DMS53 treated with DMSO at 0.1 percent for 48 hours (cell line): Measurements from ENCODE around the gene HGS.

Experiments
- DNase-seq: peaks from one replicate; lab custom pipeline; 2025; ENCODE audit not compliant: unreplicated experiment; lab: John Stamatoyannopoulos, UW

Gene HGS

DNA sequence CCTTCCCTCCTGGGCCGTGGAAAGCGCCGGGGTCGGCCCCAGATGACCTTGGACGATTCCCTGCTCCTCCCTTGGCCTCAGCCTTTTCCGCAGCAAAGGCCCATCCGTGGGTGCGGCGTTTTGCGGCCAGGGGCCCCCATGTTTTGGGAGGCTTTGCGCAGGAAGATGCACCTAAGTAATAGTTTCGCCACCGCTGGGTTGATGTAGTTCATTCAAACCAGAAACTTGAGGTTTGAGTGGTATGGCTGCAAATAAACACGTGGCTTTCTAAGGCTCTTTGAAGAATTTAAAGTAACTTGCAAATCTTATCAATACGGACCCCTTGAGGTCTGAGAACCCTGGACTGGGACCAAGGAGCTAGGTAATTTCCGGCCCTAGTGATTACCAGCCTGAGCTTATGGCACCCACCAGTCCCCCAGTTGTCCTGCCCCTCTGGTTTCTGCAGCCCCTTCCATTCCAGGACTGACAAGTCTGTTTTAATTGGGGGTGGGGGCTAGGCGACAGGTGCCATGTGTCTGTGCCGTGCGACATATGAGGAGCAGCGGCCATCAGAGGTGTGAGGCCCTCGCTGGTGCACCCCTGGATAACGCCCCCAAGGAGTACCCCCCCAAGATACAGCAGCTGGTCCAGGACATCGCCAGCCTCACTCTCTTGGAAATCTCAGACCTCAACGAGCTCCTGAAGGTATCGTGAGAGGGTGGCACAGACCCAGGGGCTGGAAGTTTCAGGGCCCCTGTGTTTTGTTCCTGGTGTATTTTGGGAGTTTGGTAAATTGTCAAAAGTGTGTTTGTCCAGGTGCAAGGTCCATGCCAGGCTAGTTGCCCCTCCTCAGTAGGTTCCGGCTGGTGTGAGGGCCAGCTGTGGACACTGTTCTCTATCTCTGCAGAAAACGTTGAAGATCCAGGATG is 20.2 kb downstream of the HGS start:
- no peak for DNase-seq

- no peak for DNase-seq
Measured at GRCh38 chr17:81705518-81706231, 21.9 kb downstream of the HGS start.

DNA sequence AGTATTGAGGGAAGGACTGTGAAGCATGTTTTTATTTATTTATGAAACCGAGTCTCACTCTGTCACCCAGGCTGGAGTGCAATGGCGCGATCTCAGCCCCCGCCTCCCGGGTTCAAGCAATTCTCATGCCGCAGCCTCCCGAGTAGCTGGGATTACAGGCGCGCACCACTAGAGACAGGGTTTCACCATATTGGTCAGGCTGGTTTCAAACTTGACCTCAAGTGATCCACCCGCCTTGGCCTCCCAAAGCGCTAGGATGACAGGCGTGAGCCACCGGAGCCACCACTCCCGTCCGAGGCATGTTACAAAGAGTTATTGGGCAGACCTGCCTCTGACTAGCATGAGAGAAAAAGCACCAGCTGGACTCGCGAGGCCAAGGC is 22.4 kb downstream of the HGS start:
- DNase-seq, result no peak

- no peak for DNase-seq
Measured at GRCh38 chr17:81706757-81707624, 23.2 kb downstream of the HGS start.

DNA sequence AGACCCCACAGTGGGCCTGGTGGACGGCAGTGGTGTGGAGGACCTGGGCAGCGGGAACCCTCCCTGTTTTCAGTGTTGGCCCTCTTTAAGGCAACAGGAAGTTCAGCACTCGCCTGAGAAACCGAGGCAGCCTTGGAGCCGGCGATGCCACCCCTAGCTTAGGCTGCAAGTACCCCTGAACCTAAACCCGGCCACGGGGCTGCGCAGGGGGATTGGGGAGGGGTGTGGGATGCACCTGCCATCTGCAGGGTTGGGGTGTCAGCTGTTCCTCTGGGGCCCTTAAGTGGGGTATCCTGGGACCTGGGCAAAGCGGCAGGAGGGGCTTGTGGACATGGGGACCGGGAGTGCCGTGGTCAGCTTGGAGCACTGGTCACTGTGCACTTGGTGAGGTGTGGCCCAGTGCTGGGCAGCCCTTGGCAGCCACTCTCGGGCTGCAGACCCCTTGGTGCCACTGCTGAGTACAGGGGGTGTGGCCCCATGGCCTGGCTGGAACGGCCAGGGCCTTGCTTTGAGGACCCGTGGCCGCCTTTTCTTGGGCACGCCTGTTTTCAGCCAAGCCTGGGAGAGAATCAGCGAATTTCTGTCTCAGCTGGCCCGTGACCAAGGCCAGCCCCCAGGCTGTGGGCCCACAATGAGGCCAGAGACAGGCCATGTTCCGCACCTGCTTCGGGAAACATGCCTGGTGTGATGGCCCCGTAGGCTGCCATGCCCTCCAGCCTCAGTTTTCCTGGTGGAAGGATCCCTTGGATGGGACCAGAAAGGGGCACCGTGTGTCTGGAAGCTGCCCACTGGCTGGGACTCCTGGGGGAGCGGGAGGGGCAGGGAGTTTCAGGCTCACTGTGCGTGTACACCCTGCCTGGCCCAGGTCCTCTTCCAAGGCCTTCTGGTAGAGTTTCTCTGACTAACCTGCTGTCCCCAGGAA is 24.2 kb downstream of the HGS start:
- no peak for DNase-seq

DNA sequence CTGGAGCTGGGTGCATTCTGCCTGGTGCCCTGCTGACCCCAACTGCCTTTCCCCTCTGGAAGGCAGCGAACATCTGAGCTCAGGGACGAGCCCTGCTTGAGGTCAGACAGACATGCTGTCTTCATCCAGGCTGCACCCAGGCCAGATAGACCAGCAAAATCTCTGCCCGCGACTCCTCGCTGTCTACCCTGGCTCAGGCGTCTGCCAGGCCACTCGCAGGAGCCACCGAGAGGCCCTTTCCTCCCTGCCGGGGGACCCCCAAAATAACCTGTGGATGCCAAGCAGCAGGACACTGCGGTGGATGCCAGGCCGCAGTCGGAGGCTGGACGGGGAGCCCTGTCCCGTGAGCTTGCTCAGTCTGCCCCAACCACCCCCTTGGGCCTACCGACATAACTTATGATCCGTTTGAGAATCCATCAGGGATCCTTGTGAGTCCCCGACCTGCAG is 25.0 kb downstream of the HGS start:
- no peak for DNase-seq

- peak; percentile 45 for DNase-seq
Measured at GRCh38 chr17:81710514-81711308, 26.9 kb downstream of the HGS start.

GRCh38 chr17:81711814-81712467 is 28.1 kb downstream of the HGS start, which contains the start of gene SLC25A10:
TSS of gene SLC25A10 (plus strand) at chr17:81712284. CDS start at chr17:81712427, 143 bp downstream.
- DNase-seq, result peak; percentile 73

- DNase-seq, result no peak
Measured at GRCh38 chr17:81712468-81713003, 28.7 kb downstream of the HGS start.

- no peak for DNase-seq
Measured at GRCh38 chr17:81713004-81713555, 29.3 kb downstream of the HGS start.

DNA sequence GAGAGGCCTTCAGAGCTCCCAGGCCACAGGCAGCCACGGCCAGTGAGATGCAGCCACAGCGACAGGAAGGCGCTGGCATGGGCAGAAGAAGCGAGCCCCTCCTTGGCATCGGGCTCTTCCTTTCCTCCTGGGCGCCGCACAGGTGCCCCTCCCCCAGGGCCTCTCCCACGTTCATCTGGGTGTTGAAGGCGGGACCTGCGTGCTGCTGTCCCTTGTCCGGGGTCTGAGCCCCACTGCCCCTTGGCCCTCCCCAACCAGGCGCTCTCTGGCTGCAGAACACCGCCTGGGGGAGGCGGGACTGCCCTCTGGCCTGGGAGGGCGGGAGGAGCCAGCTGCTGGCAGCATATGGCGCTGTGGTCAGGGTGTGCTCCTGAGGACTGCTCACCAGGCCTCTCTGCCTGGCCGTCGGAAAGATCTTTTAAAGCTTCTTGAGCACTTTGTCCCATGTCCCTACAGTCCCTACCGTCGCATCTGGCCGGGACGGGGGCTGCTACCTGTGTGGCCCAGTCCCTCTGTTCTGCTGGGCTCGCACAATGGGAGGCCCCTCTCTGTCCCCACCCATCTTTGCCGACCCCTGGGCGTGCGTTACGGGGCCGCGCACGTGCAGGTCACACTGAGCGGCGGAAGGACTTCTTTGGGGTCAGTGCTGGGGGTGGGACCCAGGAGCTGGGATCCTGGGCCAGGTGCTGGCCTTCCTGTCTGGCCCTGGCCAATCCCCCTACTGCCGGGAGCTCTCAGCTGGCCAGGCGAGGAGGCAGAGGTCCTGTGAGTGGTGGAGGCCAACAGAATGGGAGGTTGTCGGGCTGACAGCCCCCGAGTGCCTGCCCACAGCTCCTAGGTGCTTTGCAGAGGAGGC is 30.0 kb downstream of the HGS start:
- DNase-seq, result no peak

DNA sequence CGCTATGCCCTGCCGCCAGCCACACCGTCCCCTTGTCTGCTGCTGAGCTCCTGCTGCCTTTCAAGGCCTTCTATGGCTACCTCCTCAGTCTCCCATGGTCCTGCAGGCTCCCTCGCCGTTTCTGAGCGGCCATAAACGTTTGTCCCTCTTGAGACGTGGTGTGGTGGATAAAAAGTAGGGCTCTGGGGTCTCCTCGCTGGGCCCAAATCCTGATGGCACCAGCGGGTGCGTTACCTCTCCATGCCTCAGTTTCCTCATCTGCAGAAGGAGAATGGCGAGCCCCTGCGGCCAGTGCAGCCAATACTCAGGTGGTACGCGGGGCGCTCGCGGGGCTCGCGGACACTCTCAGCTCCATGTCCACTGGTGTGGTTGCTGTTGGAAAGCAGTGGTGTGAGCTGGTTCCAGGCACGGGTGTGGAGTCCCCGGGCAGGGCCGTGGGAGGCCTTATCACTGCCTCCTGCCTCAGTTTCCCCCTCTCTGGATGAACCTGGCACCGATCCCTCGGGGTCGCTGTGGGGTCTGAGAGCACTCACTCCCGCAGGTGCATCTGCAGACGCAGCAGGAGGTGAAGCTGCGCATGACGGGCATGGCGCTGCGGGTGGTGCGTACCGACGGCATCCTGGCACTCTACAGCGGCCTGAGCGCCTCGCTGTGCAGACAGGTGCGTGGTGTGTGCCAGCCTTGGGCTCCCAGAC is 30.7 kb downstream of the HGS start:
- DNase-seq, result no peak

DNA sequence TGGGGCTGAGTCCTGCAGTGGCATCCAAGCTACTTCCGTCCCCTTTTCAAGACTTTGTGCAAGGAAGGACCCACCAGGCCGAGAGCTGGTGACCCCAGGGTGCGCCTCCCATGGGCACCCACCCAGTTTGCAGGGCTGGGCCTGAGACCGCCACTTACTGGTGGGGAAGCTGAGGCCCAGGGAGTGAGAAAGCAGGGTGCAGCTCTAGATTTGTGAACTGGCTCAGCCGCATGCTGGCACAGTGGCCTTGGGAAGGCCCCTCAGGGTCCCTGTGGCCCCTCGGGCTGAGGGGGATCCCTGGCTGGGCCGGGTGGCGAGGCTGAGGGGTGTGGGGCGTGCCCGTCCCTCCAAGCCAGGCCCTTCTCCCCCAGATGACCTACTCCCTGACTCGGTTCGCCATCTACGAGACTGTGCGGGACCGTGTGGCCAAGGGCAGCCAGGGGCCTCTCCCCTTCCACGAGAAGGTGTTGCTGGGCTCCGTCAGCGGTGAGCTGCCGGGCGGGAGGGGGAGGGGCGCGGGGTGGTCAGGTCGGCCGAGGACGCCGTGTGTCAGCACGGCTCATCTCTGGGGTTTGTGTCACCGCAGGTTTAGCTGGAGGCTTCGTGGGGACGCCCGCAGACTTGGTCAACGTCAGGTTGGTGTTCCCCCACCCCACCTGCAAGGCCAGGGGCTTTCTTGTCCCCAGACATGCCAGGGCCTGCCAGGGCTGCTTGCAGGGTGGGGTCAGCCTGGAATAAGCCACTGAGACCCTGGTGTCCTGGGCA is 31.5 kb downstream of the HGS start:
- DNase-seq, result no peak

- DNase-seq, result no peak
Measured at GRCh38 chr17:81715872-81716673, 32.3 kb downstream of the HGS start.

DNA sequence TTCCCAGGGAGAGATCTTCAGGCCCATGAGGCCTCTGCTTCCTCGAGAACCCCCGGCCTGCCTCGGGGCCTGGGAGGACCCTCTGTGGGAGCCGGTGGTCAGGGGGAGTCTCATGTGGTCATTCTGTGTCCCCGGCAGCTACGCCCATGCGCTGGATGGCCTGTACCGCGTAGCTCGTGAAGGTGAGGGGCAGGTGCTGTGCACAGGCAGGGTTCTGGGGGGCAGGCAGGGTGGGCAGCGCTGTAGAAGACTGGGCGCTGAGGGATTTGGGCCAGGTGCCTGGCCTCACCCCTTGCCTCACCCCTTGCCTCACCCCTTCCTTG is 32.8 kb downstream of the HGS start:
- DNase-seq, result no peak
